T-helper 2 cell (primary cell): ENCODE data around the gene DPY19L3.
A peak's percentile ranks its signal among the peaks of the same experiment; 100 is the strongest.
"Not testable (repeated sequence)": the region's sequence is repeated elsewhere in the genome, so short reads cannot be mapped to it uniquely, and the experiment has no call there.

Source experiments
- DNase-seq, 5 experiments: peaks; one replicate each; pipeline versions ENCODE4 v3.0.0 to v3.0.0-alpha.2; 2012 to 2022
- total RNA-seq, 2 donors: gene quantifications; one replicate each; lab custom pipeline; 2026; lab: John Stamatoyannopoulos, UW

DPY19L3 gene, protein sequence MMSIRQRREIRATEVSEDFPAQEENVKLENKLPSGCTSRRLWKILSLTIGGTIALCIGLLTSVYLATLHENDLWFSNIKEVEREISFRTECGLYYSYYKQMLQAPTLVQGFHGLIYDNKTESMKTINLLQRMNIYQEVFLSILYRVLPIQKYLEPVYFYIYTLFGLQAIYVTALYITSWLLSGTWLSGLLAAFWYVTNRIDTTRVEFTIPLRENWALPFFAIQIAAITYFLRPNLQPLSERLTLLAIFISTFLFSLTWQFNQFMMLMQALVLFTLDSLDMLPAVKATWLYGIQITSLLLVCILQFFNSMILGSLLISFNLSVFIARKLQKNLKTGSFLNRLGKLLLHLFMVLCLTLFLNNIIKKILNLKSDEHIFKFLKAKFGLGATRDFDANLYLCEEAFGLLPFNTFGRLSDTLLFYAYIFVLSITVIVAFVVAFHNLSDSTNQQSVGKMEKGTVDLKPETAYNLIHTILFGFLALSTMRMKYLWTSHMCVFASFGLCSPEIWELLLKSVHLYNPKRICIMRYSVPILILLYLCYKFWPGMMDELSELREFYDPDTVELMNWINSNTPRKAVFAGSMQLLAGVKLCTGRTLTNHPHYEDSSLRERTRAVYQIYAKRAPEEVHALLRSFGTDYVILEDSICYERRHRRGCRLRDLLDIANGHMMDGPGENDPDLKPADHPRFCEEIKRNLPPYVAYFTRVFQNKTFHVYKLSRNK
- 10.3 to 16.4 reads per million in 2 donors for total RNA-seq

DNA sequence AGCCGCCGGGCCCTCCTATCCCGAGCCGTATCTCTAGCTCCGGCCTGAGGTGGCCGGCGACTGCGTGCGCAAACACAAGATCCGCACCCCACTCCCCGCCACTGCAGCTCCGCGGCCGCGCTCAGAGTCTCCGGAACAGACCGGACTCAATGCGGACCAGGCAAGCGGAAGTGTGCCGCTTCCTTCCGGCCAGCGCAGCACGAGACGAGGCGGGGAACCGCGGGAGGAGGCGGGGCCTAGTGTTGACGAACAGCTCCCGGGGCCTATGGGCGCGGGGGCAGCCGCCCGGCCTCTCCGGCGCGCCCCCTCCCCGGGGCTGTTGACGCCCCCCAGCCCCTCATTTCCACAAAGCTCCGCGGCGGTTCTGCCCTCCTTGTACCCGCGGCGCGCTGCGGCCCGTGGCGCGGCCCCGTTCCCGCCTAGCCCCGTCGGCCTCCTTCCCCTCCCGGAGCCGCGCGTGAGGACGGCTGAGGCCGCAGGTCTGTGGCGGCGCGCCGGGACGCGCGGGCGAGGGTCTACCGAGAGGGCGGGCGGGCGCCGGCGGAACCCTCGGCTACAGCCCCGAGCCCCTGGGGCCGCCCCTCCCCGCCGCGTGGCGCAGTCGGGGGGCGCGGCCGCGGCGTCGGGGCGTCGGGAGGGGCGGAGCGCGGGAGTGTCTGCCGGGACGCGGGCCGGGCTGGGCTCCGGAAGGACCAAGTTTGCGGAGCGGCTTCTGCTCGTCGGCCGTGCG lies at the start of gene DPY19L3:
Gene DPY19L3 (plus strand): TSS at position 340 of the 730 bp plus-strand sequence. CDS start 2,484 bp downstream, outside the sequence.
- DNase-seq, result peak; percentile 75 to 94 (median 79)

- no peak for DNase-seq
Measured at GRCh38 chr19:32357720-32358119, 47.9 kb upstream of the DPY19L3 start.

- no peak for DNase-seq
Measured at GRCh38 chr19:32358321-32358720, 47.2 kb upstream of the DPY19L3 start.

- DNase-seq, result no peak
Measured at GRCh38 chr19:32359581-32359980, 46.0 kb upstream of the DPY19L3 start.

- no peak for DNase-seq
Measured at GRCh38 chr19:32361574-32362317, 43.8 kb upstream of the DPY19L3 start.

- no peak for DNase-seq
Measured at GRCh38 chr19:32362318-32362691, 43.3 kb upstream of the DPY19L3 start.

- no peak for DNase-seq
Measured at GRCh38 chr19:32363175-32363574, 42.4 kb upstream of the DPY19L3 start.

- DNase-seq, result no peak
Measured at GRCh38 chr19:32363632-32364031, 41.9 kb upstream of the DPY19L3 start.

- no peak for DNase-seq
Measured at GRCh38 chr19:32364040-32364439, 41.5 kb upstream of the DPY19L3 start.

- DNase-seq, result no peak
Measured at GRCh38 chr19:32367063-32367462, 38.5 kb upstream of the DPY19L3 start.

- DNase-seq, result no peak
Measured at GRCh38 chr19:32367948-32368536, 37.5 kb upstream of the DPY19L3 start.

- DNase-seq, result no peak
Measured at GRCh38 chr19:32368787-32369186, 36.8 kb upstream of the DPY19L3 start.

- DNase-seq, result no peak
Measured at GRCh38 chr19:32372726-32373517, 32.6 kb upstream of the DPY19L3 start.

DNA sequence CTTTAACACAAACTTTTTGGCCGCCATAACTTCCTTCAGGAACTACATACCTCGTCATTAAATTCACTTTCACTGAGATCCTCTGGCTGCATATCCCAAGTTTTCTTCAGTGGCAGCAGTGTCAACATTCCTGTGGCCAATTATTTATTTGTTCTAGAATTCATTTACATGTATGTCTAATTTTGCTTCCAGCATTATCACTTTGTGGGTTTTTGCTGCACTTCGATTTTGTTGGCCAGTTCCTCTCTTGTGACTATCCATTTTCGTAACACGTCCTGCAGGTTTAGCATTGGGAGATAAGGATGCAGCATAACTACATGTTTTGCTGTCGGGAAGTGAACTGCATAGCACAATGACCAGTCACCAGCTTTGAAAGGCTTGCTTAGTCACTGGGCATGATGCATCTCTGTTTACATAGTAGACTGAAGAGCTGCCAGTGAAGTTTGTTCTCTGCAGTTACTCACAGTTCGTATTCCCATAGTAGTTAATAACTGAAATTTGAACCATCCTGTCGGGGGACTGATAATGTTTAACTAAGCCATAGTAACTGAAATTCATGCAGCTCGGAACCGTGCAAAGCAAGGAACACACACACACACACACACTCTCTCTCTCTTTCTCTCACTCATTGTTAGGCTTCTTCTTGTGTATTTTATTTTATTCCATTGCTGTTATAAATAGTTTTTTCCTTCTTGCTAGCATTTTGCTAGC lies 31.8 kb upstream of the DPY19L3 start:
- no peak for DNase-seq

DNA sequence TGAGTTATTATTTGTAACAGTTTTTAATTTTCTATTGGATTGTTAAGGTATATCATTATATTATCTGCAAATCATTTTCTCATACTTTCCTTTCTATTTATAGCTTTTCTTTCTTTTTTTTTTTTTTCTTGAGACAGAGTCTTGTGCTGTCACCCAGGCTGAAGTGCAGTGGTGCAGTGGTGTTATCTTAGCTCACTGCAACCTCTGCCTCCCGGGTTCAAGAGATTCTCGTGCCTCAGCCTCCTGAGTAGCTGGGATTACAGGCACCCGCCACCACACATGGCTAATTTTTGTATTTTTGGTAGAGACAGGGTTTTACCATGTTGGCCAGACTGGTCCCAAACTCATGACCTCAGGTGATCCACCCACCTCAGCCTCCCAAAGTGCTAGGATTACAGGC lies 31.2 kb upstream of the DPY19L3 start:
- DNase-seq, result not testable (repeated sequence)

DNA sequence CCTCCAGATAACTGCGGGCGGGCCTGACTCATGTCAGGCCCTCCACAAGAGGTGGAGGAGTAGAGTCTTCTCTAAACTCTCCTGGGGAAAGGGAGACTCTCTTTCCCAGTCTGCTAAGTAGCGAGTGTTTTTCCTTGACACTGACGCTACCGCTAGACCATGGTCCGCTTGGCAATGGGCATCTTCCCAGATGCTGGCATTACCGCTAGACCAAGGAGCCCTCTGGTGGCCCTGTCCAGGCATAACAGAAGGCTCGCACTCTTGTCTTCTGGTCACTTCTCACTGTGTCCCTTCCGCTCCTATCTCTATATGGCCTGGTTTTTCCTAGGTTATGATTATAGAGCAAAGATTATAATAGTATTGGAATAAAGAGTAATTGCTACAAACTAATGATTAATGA lies 28.5 kb upstream of the DPY19L3 start:
- DNase-seq, result not testable (repeated sequence)

DNA sequence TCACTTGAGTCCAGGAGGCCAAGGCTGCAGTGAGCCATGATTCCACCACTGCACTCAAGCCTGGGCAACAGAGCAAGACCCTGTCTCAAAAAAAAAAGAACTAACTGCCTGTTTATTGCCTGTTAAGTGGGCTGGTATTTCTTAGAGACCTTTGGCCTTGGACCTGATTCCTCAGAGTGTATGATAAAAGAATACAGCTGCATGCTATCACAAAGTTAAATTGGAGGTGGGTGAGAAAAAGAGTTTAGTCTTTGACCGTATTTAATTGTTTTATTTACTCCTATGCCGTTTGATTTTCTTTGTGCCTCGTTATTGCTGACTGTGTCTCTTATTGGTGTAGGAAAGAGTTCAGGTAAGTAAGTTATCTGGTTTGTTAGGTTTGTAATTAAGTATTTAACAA lies 25.3 kb upstream of the DPY19L3 start:
- no peak for DNase-seq

DNA sequence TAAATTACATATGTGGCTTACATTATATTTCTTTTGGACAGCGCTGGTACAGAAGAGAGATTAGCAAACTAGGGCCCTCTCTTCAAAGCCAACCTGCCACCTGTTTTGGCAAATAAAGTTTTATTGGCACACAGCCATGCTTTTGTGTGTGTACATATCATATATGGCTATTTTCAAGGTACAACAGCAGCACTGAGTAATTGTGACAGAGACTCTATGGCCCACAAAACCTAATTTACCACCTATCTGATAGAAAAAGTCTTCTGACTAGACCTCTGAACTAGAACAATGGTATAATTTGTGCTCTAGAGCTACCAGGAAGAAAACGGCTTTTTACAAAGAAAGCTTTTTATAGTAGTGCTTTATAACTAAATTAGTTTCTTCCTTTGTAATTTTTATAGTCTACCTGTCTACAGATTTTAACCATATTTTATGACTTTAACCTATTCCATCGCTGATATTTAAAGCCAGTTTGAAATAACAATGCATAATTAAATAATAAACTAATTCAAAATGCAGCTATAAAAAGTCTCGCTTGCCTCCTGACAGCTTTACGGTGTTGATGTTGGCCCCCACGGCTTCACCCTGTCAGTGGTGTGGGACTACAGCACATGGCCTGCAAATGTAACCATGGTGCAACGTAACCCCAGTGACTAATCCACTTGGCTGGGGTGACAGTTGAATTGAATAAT lies 17.7 kb upstream of the DPY19L3 start:
- DNase-seq, result no peak

GRCh38 chr19:32388393-32388855 lies 17.1 kb upstream of the DPY19L3 start:
- DNase-seq, result no peak

DNA sequence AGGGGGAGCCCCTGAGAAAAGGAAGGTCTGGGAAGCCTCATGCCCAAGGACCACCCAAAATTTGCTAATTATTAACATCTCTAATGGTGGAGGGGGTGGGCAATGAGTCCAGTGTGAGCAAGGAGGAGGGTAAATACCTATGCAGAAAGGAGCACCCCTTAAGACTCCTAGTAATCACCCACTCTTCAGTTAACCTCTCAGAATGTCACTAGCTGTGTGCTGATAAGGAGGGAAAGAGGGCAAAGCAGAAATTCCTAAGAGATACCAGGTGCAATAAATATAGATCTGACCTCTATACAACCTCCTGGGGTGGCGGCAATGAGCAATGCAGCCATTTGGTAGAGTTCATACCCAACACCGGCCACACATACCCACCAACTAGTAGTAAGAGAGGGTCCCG lies 12.7 kb upstream of the DPY19L3 start:
- DNase-seq, result no peak
